K562 (cell line): ENCODE results near the gene TCF23. TPM values are rescaled to one million over a fixed set of nuclear protein-coding genes. Genes with fewer than 3 reads are reported as not detected.

Source experiments
- ATAC-seq: fragments of 200-7000 bp; cut with Tn5 transposase; 3 replicates; pipeline ENCODE4 v1.9.1; 2020; ENCODE audit warnings: moderate library complexity
- BruUV-seq: library from RNA; stranded (reverse); fragments of 400-500 nt; replicated peaks from 2 replicates; lab custom pipeline; 2021; lab: Mats Ljungman, UMichigan
- CTCF ChIA-PET: fragments of 300-600 bp; formaldehyde crosslinking; extraction: SDS; loops from one replicate; lab custom pipeline; 2021; ENCODE audit warnings: low intra/inter-chr PET ratio; lab: Yijun Ruan, JAX
- POLR2A ChIA-PET: fragments of 300-600, 350-650 bp; sonication (Branson Sonifier 250); formaldehyde crosslinking; extraction: SDS; loops from one replicate; lab custom pipeline; 2021; ENCODE audit warnings: antibody characterized with exemption, inconsistent platforms; lab: Yijun Ruan, JAX
- DNase-seq, 4 experiments: peaks; one replicate each; pipeline versions ENCODE4 v3.0.0 to v3.0.0-alpha.2; 2011 to 2018; ENCODE audit warnings: low spot score in 3 of 4, mixed read lengths in 3 of 4; ENCODE audit errors: extremely low read depth in 1 of 4
- FAIRE-seq: peaks from 2 replicates; lab custom pipeline; 2011; peaks lifted over from hg19 to GRCh38; lab: Jason Lieb, UNC
- H2AFZ ChIP-seq: 2 replicates; pipeline ENCODE4 v1.6.0; 2011; ENCODE audit warnings: low read depth, low read length, control low read depth, inconsistent platforms
- H3K27ac ChIP-seq: fragments of 200-600 bp; 3 replicates; pipeline ENCODE4 v1.8.0; 2011; ENCODE audit warnings: low read depth, mild to moderate bottlenecking, control low read depth, inconsistent platforms, low read length, moderate library complexity, mixed read lengths; ENCODE audit errors: extremely low read depth
- H3K27me3 ChIP-seq, 2 experiments: fragments of 300-600 bp in 1 of 2; 2 replicates in 1 of 2; 3 replicates in 1 of 2; pipeline versions ENCODE4 v1.6.0 to v1.8.0; 2011; ENCODE audit warnings: inconsistent platforms in 2 of 2, low read length in 2 of 2, mild to moderate bottlenecking in 1 of 2, mixed read lengths in 1 of 2, moderate library complexity in 1 of 2; ENCODE audit not compliant: control insufficient read depth in 2 of 2, insufficient read depth in 2 of 2
- H3K36me3 ChIP-seq: fragments of 300-600 bp; 3 replicates; pipeline ENCODE4 v1.8.0; 2011; ENCODE audit warnings: mild to moderate bottlenecking, low read length, inconsistent platforms; ENCODE audit not compliant: control insufficient read depth, insufficient read depth
- H3K4me1 ChIP-seq, 2 experiments: fragments of 200-600 bp in 1 of 2; replicated peaks in 1 of 2; 2 replicates in 1 of 2; 3 replicates in 1 of 2; pipeline versions ENCODE4 v1.5.1 to v1.8.0; 2011; ENCODE audit warnings: inconsistent platforms in 2 of 2, low read length in 2 of 2, mild to moderate bottlenecking in 1 of 2, mixed read lengths in 1 of 2, moderate library complexity in 1 of 2; ENCODE audit not compliant: control insufficient read depth in 2 of 2, insufficient read depth in 2 of 2
- H3K4me2 ChIP-seq: 2 replicates; pipeline ENCODE4 v1.6.1; 2011; ENCODE audit warnings: low read length, control low read depth, inconsistent platforms, mixed read lengths; ENCODE audit not compliant: insufficient read depth
- H3K4me3 ChIP-seq: fragments of 200-600 bp; sonication (generic), shearing (Covaris generic); 2 replicates; pipeline ENCODE4 v1.5.1; 2016; ENCODE audit warnings: control low read depth, inconsistent platforms
- H3K79me2 ChIP-seq: fragments of 200-600 bp; 3 replicates; pipeline ENCODE4 v1.8.0; 2011; ENCODE audit warnings: low read length, inconsistent platforms; ENCODE audit not compliant: control insufficient read depth, insufficient read depth
- H3K9ac ChIP-seq, 2 experiments: 2 replicates each; pipeline versions ENCODE4 v1.6.0 to v1.6.1; 2011; ENCODE audit warnings: low read depth in 2 of 2, low read length in 2 of 2, control low read depth in 1 of 2, inconsistent platforms in 1 of 2, mild to moderate bottlenecking in 1 of 2, mixed read lengths in 1 of 2; ENCODE audit not compliant: insufficient read depth in 1 of 2
- H3K9me1 ChIP-seq: one replicate; pipeline ENCODE4 v1.6.0; 2011; ENCODE audit warnings: inconsistent platforms, mild to moderate bottlenecking, low read length, moderate library complexity; ENCODE audit not compliant: control insufficient read depth, insufficient read depth
- H3K9me3 ChIP-seq: replicated peaks from 2 replicates; pipeline ENCODE4 v1.5.1; 2011; ENCODE audit warnings: low read depth, low read length, inconsistent platforms; ENCODE audit not compliant: control insufficient read depth, insufficient read depth
- H4K20me1 ChIP-seq: replicated peaks from 2 replicates; pipeline ENCODE4 v1.6.1; 2011; ENCODE audit warnings: low read length, inconsistent platforms, mixed read lengths; ENCODE audit not compliant: control insufficient read depth, insufficient read depth
- CREB1 ChIP-seq, 2 experiments: sonication (generic) in 1 of 2; formaldehyde crosslinking in 1 of 2; IDR thresholded peaks; 2 replicates each; pipeline versions ENCODE4 v1.6.1 to v1.8.0; 2012 to 2022; ENCODE audit warnings: inconsistent platforms in 1 of 2, mild to moderate bottlenecking in 1 of 2, missing genetic modification reagents in 1 of 2, moderate library complexity in 1 of 2
- DNMT1 ChIP-seq: fragments of 450-650 bp; IDR thresholded peaks from 2 replicates; pipeline ENCODE4 v1.6.1; 2016; ENCODE audit warnings: antibody characterized with exemption, mild to moderate bottlenecking
- ELF1 ChIP-seq: fragments of 200-800 bp; sonication (Bioruptor generic); IDR thresholded peaks from 2 replicates; pipeline ENCODE4 v1.6.1; 2016; ENCODE audit warnings: missing genetic modification characterization, missing compliant biosample characterization
- GTF2F1 ChIP-seq: IDR thresholded peaks from 2 replicates; pipeline ENCODE4 v1.6.1; 2011; ENCODE audit warnings: low read depth, low read length, improper control_type of control experiment
- JUND ChIP-seq, 2 experiments: IDR thresholded peaks; 2 replicates in 1 of 2; 3 replicates in 1 of 2; pipeline ENCODE4 v1.6.1; 2011; ENCODE audit warnings: borderline replicate concordance in 2 of 2, low read depth in 2 of 2, low read length in 2 of 2, improper control_type of control experiment in 1 of 2, missing biosample characterization in 1 of 2, missing genetic modification characterization in 1 of 2, missing genetic modification reagents in 1 of 2
- KAT2B ChIP-seq: IDR thresholded peaks from one replicate; pipeline ENCODE4 v1.6.1; 2012; ENCODE audit warnings: low read depth, mild to moderate bottlenecking, control low read depth, inconsistent platforms, low read length, moderate library complexity
- KDM2B ChIP-seq: fragments of 250-450 bp; sonication (Bioruptor Pico); IDR thresholded peaks from 2 replicates; pipeline ENCODE4 v1.8.0; 2021; ENCODE audit warnings: mild to moderate bottlenecking, moderate library complexity
- ZNF143 ChIP-seq: sonication (generic); formaldehyde crosslinking; IDR thresholded peaks from 2 replicates; pipeline ENCODE4 v1.9.0; 2022; ENCODE audit warnings: mild to moderate bottlenecking, missing genetic modification reagents
- ZNF263 ChIP-seq: sonication (generic); formaldehyde crosslinking; IDR thresholded peaks from 2 replicates; pipeline ENCODE4 v1.8.0; 2022; ENCODE audit warnings: mild to moderate bottlenecking, missing genetic modification reagents, borderline replicate concordance
- WGBS: fragments of 100-300 bp; shearing (Covaris generic); methylation state at CpG from one replicate; pipeline ENCODE4 v1.1.6; 2016; ENCODE audit warnings: low coverage, mixed read lengths; ENCODE audit not compliant: insufficient coverage; ENCODE audit errors: missing lambda C conversion rate; 5-methylcytosine and 5-hydroxymethylcytosine counted together
- in situ Hi-C: fragments of 300-500 bp; cut with MboI; formaldehyde crosslinking; loops from 4 replicates; pipeline ENCODE4 v1.15.0; 2018; ENCODE audit warnings: inconsistent platforms, mixed read lengths
- intact Hi-C: fragments of 100-400 bp; cut with micrococcal nuclease; formaldehyde crosslinking; loops from 2 replicates; pipeline ENCODE4 v1.14.2; 2022
- polyA plus RNA-seq, 8 experiments: library from polyadenylated mRNA; depleted of rRNA in 4 of 8; stranded (reverse) in 5 of 8; unstranded in 3 of 8; fragments of >200 nt; fragmentation: Nextera tagmentation in 2 of 8; fragmentation: Illumina TruSeq in 1 of 8; extraction: Ambion mirVana in 2 of 8; extraction: Trizol in 1 of 8; gene quantifications; 2 replicates each; pipeline versions ENCODE4 v1.2.1 to v1.2.3, GENCODE V29; 2011 to 2014; ENCODE audit warnings: inconsistent platforms in 1 of 8, missing spikeins in 1 of 8
- total RNA-seq, 7 experiments: library from RNA; depleted of rRNA in 6 of 7; stranded (reverse); fragments of >200 nt in 6 of 7; fragmentation: Illumina TruSeq in 2 of 7; extraction: Trizol in 2 of 7; gene quantifications; 2 replicates each; pipeline versions ENCODE4 v1.2.1 to v1.2.3, GENCODE V29; 2011 to 2021; ENCODE audit warnings: low replicate concordance in 1 of 7
- TF ChIP-seq, protein P1 (sequence below), 3 experiments: IDR thresholded peaks in 2 of 3; conservative IDR thresholded peaks in 1 of 3; 2 replicates each; pipeline ENCODE4 v1.5.1; 2011 to 2012; ENCODE audit warnings: low read length in 3 of 3, mild to moderate bottlenecking in 3 of 3, control low read depth in 2 of 3, improper control_type of control experiment in 1 of 3, inconsistent platforms in 1 of 3, low read depth in 1 of 3, mixed read lengths in 1 of 3, moderate library complexity in 1 of 3; ENCODE audit not compliant: insufficient read depth in 2 of 3
- TF ChIP-seq, protein P2 (sequence below): fragments of 450-650 bp; IDR thresholded peaks from 2 replicates; pipeline ENCODE4 v1.6.1; 2014; ENCODE audit warnings: low read depth, mild to moderate bottlenecking, moderate library complexity, borderline replicate concordance
- TF ChIP-seq, protein P3 (sequence below): fragments of 450-650 bp; formaldehyde crosslinking; IDR thresholded peaks from 2 replicates; pipeline ENCODE4 v1.4.0; 2020; ENCODE audit warnings: mild to moderate bottlenecking, moderate library complexity
- TF ChIP-seq, protein P4 (sequence below): sonication (generic); formaldehyde crosslinking; IDR thresholded peaks from 2 replicates; pipeline ENCODE4 v1.8.0; 2022; ENCODE audit warnings: mild to moderate bottlenecking, missing genetic modification reagents
- TF ChIP-seq, protein P5 (sequence below): fragments of 250-450 bp; sonication (Bioruptor Pico); IDR thresholded peaks from 2 replicates; pipeline ENCODE4 v1.8.0; 2022; ENCODE audit warnings: inconsistent platforms

TCF23 gene
- total and polyA plus RNA-seq, 9 of the 15 experiments (the other 6 are each of a cell fraction or from before 2014, with no cell fraction given): 0.07 TPM; not detected in 8

DNA sequence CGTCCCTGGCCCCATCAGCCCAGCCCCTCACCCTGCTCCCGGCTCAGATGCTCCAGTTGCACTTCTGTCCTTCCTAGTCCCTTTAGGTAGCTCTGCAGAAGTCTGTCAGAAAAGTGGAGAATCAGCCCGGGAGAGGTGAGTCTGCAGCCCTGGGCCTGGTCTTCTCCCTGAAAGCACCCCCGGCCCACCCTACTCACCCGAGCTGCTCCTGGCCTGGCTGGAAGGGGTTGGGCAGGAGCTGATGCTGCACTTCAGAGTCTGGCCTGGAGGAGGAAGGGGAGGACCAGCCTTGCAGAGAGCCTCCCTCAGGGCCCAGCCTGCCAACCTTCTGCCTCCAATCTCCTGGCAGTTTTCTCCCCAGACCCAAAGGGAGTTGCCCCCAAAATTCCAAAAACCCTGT, 46.5 kb upstream of the TCF23 start:
- Histone ChIP-seq H3K4me2 (no peak overlapping the region), H3K9ac (peak overlapping the region in 1 of 2 experiments; percentile 38; a peak in 1 of 4 replicates), H3K36me3 (no peaks in the 10 kb centered on the region), H2AFZ (no peak overlapping the region), H3K4me1 (peaks cover 0 to 14% of the 10 kb centered on the region in 2 experiments; a peak in 2 of 5 replicates), H3K27me3 (no peaks in the 10 kb centered on the region)
- in situ Hi-C loops: no loop called here
- no peak for FAIRE-seq
- intact Hi-C loops: no loop called here
- DNase-seq: no peak
- TF ChIP-seq DNMT1 (no peak), JUND (IDR thresholded peaks at IDR 0.05; ENCODE audit: borderline replicate concordance, low read depth, low read length) (no peak), JUND (tag; IDR thresholded peaks at IDR 0.05; ENCODE audit: borderline replicate concordance, low read depth, low read length) (no peak), ZNF263 (CRISPR knock-in tag) (peak; percentile 82), KDM2B (CRISPR knock-in tag) (no peak), CREB1 (IDR thresholded peaks at IDR 0.05) (no peak), CREB1 (CRISPR knock-in tag; IDR thresholded peaks at IDR 0.05) (no peak), KAT2B (no peak), GTF2F1 (no peak), ZNF143 (CRISPR knock-in tag) (no peak), ELF1 (tag) (no peak)
- TF ChIP-seq, protein P1, sequence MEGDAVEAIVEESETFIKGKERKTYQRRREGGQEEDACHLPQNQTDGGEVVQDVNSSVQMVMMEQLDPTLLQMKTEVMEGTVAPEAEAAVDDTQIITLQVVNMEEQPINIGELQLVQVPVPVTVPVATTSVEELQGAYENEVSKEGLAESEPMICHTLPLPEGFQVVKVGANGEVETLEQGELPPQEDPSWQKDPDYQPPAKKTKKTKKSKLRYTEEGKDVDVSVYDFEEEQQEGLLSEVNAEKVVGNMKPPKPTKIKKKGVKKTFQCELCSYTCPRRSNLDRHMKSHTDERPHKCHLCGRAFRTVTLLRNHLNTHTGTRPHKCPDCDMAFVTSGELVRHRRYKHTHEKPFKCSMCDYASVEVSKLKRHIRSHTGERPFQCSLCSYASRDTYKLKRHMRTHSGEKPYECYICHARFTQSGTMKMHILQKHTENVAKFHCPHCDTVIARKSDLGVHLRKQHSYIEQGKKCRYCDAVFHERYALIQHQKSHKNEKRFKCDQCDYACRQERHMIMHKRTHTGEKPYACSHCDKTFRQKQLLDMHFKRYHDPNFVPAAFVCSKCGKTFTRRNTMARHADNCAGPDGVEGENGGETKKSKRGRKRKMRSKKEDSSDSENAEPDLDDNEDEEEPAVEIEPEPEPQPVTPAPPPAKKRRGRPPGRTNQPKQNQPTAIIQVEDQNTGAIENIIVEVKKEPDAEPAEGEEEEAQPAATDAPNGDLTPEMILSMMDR (IDR thresholded peaks at IDR 0.05 in 2 of 3, conservative IDR thresholded peaks at IDR 0.05 in 1 of 3; ENCODE audit: insufficient read depth in 2 of 3, low read depth in 1 of 3, low read length in 3 of 3): peak in 2 of 3 experiments; percentile 1 to 6; a peak in 1 of 6 replicates
- TF ChIP-seq, protein P2, sequence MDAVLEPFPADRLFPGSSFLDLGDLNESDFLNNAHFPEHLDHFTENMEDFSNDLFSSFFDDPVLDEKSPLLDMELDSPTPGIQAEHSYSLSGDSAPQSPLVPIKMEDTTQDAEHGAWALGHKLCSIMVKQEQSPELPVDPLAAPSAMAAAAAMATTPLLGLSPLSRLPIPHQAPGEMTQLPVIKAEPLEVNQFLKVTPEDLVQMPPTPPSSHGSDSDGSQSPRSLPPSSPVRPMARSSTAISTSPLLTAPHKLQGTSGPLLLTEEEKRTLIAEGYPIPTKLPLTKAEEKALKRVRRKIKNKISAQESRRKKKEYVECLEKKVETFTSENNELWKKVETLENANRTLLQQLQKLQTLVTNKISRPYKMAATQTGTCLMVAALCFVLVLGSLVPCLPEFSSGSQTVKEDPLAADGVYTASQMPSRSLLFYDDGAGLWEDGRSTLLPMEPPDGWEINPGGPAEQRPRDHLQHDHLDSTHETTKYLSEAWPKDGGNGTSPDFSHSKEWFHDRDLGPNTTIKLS: no peak
- TF ChIP-seq, protein P3, sequence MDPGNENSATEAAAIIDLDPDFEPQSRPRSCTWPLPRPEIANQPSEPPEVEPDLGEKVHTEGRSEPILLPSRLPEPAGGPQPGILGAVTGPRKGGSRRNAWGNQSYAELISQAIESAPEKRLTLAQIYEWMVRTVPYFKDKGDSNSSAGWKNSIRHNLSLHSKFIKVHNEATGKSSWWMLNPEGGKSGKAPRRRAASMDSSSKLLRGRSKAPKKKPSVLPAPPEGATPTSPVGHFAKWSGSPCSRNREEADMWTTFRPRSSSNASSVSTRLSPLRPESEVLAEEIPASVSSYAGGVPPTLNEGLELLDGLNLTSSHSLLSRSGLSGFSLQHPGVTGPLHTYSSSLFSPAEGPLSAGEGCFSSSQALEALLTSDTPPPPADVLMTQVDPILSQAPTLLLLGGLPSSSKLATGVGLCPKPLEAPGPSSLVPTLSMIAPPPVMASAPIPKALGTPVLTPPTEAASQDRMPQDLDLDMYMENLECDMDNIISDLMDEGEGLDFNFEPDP (CRISPR knock-in tag): no peak
- TF ChIP-seq, protein P4, sequence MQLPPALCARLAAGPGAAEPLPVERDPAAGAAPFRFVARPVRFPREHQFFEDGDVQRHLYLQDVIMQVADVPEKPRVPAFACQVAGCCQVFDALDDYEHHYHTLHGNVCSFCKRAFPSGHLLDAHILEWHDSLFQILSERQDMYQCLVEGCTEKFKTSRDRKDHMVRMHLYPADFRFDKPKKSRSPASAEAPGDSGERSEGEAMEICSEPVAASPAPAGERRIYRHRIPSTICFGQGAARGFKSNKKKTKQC (CRISPR knock-in tag): no peak
- TF ChIP-seq, protein P5, sequence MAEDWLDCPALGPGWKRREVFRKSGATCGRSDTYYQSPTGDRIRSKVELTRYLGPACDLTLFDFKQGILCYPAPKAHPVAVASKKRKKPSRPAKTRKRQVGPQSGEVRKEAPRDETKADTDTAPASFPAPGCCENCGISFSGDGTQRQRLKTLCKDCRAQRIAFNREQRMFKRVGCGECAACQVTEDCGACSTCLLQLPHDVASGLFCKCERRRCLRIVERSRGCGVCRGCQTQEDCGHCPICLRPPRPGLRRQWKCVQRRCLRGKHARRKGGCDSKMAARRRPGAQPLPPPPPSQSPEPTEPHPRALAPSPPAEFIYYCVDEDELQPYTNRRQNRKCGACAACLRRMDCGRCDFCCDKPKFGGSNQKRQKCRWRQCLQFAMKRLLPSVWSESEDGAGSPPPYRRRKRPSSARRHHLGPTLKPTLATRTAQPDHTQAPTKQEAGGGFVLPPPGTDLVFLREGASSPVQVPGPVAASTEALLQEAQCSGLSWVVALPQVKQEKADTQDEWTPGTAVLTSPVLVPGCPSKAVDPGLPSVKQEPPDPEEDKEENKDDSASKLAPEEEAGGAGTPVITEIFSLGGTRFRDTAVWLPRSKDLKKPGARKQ (CRISPR knock-in tag): no peak
- TF ChIP-seq, all 486 proteins: peak for 2
- CTCF ChIA-PET: no interaction called here
- Histone ChIP-seq H3K4me3 (no peak overlapping the region), H3K79me2 (no peaks in the 10 kb centered on the region), H3K9me3 (no peaks in the 10 kb centered on the region), H3K9me1 (no peaks in the 10 kb centered on the region), H4K20me1 (no peaks in the 10 kb centered on the region), H3K27ac (no peak overlapping the region)
- 25% methylated on average over 5 of the region's 5 CpGs for WGBS
- peak; percentile 43; the same call in 1 of the 3 replicates for ATAC-seq
- POLR2A ChIA-PET: interaction anchor here (0.9 to 1.9 kb wide), 4 partner anchors 12 to 191 kb away, joined by 3 to 5 read pairs (median 4); partner anchors contain the start of genes ATRAID and SLC5A6
- BruUV-seq: no TSS peak
